Fibroblast of mammary gland (primary cell): Measurements from ENCODE around the gene PREX1.

Source experiments
- DNase-seq: peaks from one replicate; pipeline ENCODE4 v3.0.0-alpha.2; 2010; ENCODE audit warnings: low read depth
- H3K4me3 ChIP-seq: 2 replicates; pipeline ENCODE4 v1.5.1; 2011; ENCODE audit warnings: low read depth, mild to moderate bottlenecking, low read length, moderate library complexity; ENCODE audit not compliant: control insufficient read depth
- TF ChIP-seq, protein P1 (sequence below): conservative IDR thresholded peaks from 2 replicates; pipeline ENCODE4 v1.5.1; 2011; ENCODE audit warnings: low read depth, low read length, inconsistent platforms; ENCODE audit not compliant: control insufficient read depth, insufficient read depth

The PREX1 gene

GRCh38 chr20:48679011-48679410, 148.8 kb downstream of the PREX1 start:
- no peak overlapping the region for H3K4me3 ChIP-seq
- no peak for DNase-seq
- TF ChIP-seq, protein P1, sequence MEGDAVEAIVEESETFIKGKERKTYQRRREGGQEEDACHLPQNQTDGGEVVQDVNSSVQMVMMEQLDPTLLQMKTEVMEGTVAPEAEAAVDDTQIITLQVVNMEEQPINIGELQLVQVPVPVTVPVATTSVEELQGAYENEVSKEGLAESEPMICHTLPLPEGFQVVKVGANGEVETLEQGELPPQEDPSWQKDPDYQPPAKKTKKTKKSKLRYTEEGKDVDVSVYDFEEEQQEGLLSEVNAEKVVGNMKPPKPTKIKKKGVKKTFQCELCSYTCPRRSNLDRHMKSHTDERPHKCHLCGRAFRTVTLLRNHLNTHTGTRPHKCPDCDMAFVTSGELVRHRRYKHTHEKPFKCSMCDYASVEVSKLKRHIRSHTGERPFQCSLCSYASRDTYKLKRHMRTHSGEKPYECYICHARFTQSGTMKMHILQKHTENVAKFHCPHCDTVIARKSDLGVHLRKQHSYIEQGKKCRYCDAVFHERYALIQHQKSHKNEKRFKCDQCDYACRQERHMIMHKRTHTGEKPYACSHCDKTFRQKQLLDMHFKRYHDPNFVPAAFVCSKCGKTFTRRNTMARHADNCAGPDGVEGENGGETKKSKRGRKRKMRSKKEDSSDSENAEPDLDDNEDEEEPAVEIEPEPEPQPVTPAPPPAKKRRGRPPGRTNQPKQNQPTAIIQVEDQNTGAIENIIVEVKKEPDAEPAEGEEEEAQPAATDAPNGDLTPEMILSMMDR, result no peak

DNA sequence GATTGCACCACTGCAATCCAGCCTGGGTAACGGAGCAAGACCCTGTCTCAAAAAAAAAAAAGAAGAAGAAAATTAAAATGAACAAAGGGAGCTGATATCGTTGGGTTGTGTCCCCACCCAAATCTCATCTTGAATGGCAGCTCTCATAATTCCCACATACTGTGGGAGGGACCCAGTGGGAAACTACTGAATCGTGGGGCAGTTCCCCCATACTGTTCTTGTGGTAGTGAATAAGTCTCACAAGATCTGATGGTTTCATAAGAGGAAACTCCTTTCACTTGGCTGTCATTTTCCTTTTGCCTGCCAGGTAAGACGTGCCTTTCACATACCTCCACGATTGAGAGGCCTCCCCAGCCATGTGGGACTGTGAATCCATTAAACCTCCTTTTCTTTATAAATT, 149.4 kb downstream of the PREX1 start:
- DNase-seq, result no peak
- TF ChIP-seq, protein P1, result no peak
- H3K4me3 ChIP-seq, result no peak overlapping the region

DNA sequence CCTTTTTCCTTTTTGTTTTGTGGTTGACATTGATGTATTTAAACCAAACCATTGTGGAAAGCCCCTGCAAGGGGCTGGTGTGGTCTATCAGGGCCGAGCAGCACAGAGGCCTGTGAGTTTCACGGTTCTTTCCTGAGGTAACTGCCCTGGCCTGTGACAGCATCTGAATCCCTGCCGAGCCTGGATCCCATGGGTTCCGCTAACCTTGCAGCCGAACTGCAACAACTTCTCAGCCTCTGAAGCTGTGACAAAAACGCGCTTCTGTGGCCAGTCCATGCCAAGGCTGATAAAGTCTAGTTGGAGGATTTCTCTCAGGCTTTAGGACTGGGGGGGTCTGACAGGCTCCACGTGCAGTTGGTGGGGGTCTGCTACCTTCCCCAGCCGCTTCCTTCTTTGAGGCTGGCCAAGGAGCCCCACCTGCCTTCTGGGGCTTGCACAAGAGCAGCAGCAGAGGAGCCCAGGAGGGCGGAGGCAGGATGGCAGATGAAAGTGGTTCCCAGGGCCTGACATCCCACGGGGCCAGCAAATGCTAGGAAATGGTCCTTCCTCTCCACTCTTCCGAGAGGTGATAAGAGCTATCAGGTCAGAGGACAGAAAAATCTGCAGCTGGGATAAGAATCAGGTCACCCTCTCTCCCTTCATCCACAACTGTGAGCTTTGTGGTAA, 150.9 kb downstream of the PREX1 start:
- TF ChIP-seq, protein P1, result no peak
- H3K4me3 ChIP-seq, result no peak overlapping the region
- no peak for DNase-seq

- no peak overlapping the region for H3K4me3 ChIP-seq
- TF ChIP-seq, protein P1, result no peak
- DNase-seq, result no peak
Observed at GRCh38 chr20:48676125-48676524, 151.7 kb downstream of the PREX1 start.

- TF ChIP-seq, protein P1, result no peak
- no peak overlapping the region for H3K4me3 ChIP-seq
- no peak for DNase-seq
Observed at GRCh38 chr20:48674461-48674860, 153.3 kb downstream of the PREX1 start.

GRCh38 chr20:48673507-48673906, 154.3 kb downstream of the PREX1 start:
- no peak overlapping the region for H3K4me3 ChIP-seq
- DNase-seq, result no peak
- TF ChIP-seq, protein P1, result no peak

GRCh38 chr20:48672324-48672723, 155.5 kb downstream of the PREX1 start:
- H3K4me3 ChIP-seq, result no peak overlapping the region
- DNase-seq, result no peak
- TF ChIP-seq, protein P1, result no peak
